Activated CD4-positive, alpha-beta T cell treated with anti-CD3 and anti-CD28 coated beads for 36 hours (primary cell): ENCODE measurements around the gene PLXDC1. TPM values are rescaled to one million over a fixed set of nuclear protein-coding genes. Genes with fewer than 3 reads are reported as not detected.
"Not testable (repeated sequence)": the region's sequence is repeated elsewhere in the genome, so short reads cannot be mapped to it uniquely, and the experiment has no call there.

ENCODE experiments used
- ATAC-seq: fragments of 200-7000 bp; cut with Tn5 transposase; one replicate; pipeline ENCODE4 v1.10.0; 2021; ENCODE audit warnings: mild to moderate bottlenecking, moderate library complexity
- CTCF ChIA-PET: fragments of 350-600 bp; sonication (Branson Sonifier 250); formaldehyde crosslinking; loops from one replicate; lab custom pipeline; 2021; ENCODE audit warnings: antibody characterized with exemption; lab: Charles Lee
- POLR2A ChIA-PET: fragments of 350-600 bp; sonication (Branson Sonifier 250); formaldehyde crosslinking; loops from one replicate; lab custom pipeline; 2021; ENCODE audit warnings: antibody characterized with exemption, inconsistent platforms; lab: Charles Lee
- DNase-seq: peaks from one replicate; pipeline ENCODE4 v3.0.0-alpha.2; 2020
- H3K27ac Mint-ChIP-seq: one replicate; pipeline ENCODE4 v1.8.0; 2021; ENCODE audit warnings: mixed read lengths
- H3K27me3 Mint-ChIP-seq: one replicate; pipeline ENCODE4 v1.8.0; 2021; ENCODE audit warnings: mixed read lengths
- H3K36me3 Mint-ChIP-seq: one replicate; pipeline ENCODE4 v1.8.0; 2021; ENCODE audit warnings: low read depth, mixed read lengths
- H3K4me1 Mint-ChIP-seq: one replicate; pipeline ENCODE4 v1.8.0; 2021; ENCODE audit warnings: mixed read lengths
- H3K4me3 Mint-ChIP-seq: one replicate; pipeline ENCODE4 v1.8.0; 2021; ENCODE audit warnings: mild to moderate bottlenecking, moderate library complexity, mixed read lengths
- H3K9me3 Mint-ChIP-seq: one replicate; pipeline ENCODE4 v1.8.0; 2021; ENCODE audit warnings: low read depth, mixed read lengths
- intact Hi-C, 2 experiments: fragments of 100-400 bp; cut with DNase I in 1 of 2; cut with micrococcal nuclease in 1 of 2; formaldehyde crosslinking; loops; one replicate each; pipeline versions ENCODE4 v1.14.2 to v1.15.1; 2022 to 2024; cut with DNase I, micrococcal nuclease
- total RNA-seq, 2 experiments: library from RNA; stranded (reverse); gene quantifications; one replicate each; pipeline ENCODE4 v1.2.3, GENCODE V29; 2021

PLXDC1 gene
- total RNA-seq, 2 experiments from 2014 or later: 1.2 to 2.4 TPM

DNA sequence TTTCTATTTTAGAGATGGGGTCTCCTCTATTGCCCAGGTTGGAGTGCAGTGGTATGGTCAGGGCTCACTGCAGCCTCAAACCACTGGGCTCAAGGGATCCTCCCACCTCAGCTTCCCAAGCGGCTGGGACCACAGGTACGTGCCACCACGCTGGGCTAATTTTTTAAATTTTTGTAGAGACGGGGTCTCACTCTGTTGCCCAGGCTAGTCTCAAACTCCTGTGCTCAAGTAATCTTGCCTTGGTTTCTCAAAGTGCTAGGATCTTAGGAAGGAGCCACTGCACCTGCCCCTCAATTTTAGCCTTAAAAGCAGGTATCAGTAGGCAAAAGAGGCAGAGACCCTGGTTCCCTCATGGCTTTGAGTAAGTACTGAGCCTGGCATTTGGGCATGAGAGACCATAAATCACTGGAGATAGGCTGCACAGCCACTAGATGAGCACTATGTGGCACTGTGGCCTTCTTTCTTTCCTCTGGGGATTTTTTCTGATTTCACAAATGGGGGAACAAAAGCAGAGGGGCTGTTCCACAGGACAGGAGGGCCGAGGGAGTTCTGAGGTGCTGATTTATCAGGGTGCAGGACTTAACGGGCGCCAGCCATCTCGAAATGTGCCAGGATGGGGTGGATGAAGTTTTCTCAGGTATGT, 82.2 kb downstream of the PLXDC1 start:
- no peaks in the 10 kb centered on the region for H3K36me3 Mint-ChIP-seq
- peak; percentile 27 for DNase-seq
- H3K27ac Mint-ChIP-seq: no peak overlapping the region
- H3K4me3 Mint-ChIP-seq: no peak overlapping the region
- ChIA-PET POLR2A (no interaction called here), CTCF (interaction anchor here (0.8 to 1.5 kb wide), 3 partner anchors 9 to 85 kb away, joined by 3 read pairs; no protein-coding TSS in a partner anchor)
- intact Hi-C loops: loop anchor here (1.0 kb wide), 1 partner anchor 84 kb away; no protein-coding TSS in a partner anchor
- H3K9me3 Mint-ChIP-seq: no peaks in the 10 kb centered on the region
- H3K4me1 Mint-ChIP-seq: peaks cover 4% of the 10 kb centered on the region
- no peaks in the 10 kb centered on the region for H3K27me3 Mint-ChIP-seq
- ATAC-seq: peak; percentile 83

DNA sequence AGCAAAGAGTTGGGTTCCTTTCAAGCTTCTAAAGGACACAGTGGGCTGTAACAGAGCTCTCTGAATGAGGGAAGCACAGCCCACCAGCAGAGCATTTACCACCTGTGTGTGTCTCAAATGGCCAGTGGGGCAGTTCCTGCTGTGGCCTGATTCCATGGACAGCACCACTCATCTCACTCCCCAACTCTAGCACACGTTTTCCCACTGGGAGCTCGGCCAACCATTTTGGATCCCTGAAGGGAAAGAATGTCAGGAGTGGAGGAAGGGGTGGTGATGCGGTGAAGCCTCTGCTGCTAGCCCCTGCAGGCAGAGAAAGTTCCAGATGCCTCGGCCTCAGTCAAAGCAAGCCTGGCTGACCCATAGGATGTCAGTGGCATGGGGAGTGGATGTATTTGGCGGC, 86.6 kb downstream of the PLXDC1 start:
- peaks cover 12% of the 10 kb centered on the region for H3K4me1 Mint-ChIP-seq
- DNase-seq (no peak), ATAC-seq (no peak)
- ChIA-PET CTCF (interaction anchor here (0.5 to 3.8 kb wide), 3 partner anchors 88 to 206 kb away, joined by 3 to 14 read pairs (median 3); partner anchors contain the start of gene PLXDC1), POLR2A (no interaction called here)
- H3K27me3 Mint-ChIP-seq: no peaks in the 10 kb centered on the region
- H3K4me3 Mint-ChIP-seq: no peak overlapping the region
- intact Hi-C loops: no loop called here
- H3K36me3 Mint-ChIP-seq: no peaks in the 10 kb centered on the region
- no peak overlapping the region for H3K27ac Mint-ChIP-seq
- no peaks in the 10 kb centered on the region for H3K9me3 Mint-ChIP-seq

DNA sequence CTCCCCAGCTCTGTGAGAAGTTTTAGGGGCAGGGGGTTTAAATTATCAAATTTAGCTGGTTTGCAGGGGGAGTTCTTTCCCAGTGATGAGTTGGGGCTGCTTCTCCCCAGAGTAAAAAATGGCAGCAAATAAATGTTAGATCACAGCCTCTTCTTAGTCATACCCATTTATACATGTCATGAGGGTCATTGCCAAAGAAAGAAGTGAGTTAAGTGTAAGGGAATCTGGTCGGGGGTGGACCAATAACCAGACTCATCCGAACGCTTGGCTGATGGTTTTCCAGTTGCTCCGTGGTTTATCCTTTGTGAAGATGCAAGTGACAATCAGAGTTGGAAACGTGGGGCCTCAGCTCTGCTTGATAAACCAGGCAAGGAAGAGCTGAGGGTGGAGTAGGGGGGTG, 87.1 kb downstream of the PLXDC1 start:
- H3K27ac Mint-ChIP-seq: no peak overlapping the region
- POLR2A ChIA-PET: no interaction called here
- H3K9me3 Mint-ChIP-seq: no peaks in the 10 kb centered on the region
- CTCF ChIA-PET: interaction anchor here (0.5 to 3.8 kb wide), 5 partner anchors 81 to 206 kb away, joined by 3 to 14 read pairs (median 3); partner anchors contain the start of gene PLXDC1
- H3K27me3 Mint-ChIP-seq: no peaks in the 10 kb centered on the region
- no peaks in the 10 kb centered on the region for H3K36me3 Mint-ChIP-seq
- peaks cover 11% of the 10 kb centered on the region for H3K4me1 Mint-ChIP-seq
- intact Hi-C loops: no loop called here
- DNase-seq (no peak), ATAC-seq (no peak)
- no peak overlapping the region for H3K4me3 Mint-ChIP-seq

DNA sequence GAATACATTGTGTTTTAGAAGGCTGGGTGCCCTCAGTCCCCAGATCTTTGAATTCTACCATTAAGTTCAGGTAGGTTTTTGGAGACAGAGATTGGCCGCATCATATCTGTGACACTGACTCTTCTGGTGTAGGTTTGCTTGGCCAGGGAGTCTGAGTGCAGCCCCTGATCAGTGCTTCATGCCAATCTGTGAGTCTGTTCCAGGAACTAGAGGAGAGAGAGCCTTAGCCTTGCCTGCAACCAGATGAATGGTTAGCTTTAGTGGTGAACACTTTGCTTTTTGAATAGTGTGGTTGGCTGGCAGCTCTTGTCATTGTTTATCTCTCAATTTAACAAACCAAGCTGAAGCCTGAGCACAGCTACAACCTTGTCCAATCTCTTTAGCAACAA, 87.8 kb downstream of the PLXDC1 start:
- no peak overlapping the region for H3K4me3 Mint-ChIP-seq
- intact Hi-C loops: no loop called here
- no peaks in the 10 kb centered on the region for H3K9me3 Mint-ChIP-seq
- POLR2A ChIA-PET: no interaction called here
- H3K4me1 Mint-ChIP-seq: peaks cover 11% of the 10 kb centered on the region
- ATAC-seq (no peak), DNase-seq (no peak)
- no peaks in the 10 kb centered on the region for H3K27me3 Mint-ChIP-seq
- no peaks in the 10 kb centered on the region for H3K36me3 Mint-ChIP-seq
- CTCF ChIA-PET: interaction anchor here (1.0 to 1.5 kb wide), 4 partner anchors 81 to 176 kb away, joined by 3 to 6 read pairs (median 3); no protein-coding TSS in a partner anchor
- H3K27ac Mint-ChIP-seq: no peak overlapping the region

DNA sequence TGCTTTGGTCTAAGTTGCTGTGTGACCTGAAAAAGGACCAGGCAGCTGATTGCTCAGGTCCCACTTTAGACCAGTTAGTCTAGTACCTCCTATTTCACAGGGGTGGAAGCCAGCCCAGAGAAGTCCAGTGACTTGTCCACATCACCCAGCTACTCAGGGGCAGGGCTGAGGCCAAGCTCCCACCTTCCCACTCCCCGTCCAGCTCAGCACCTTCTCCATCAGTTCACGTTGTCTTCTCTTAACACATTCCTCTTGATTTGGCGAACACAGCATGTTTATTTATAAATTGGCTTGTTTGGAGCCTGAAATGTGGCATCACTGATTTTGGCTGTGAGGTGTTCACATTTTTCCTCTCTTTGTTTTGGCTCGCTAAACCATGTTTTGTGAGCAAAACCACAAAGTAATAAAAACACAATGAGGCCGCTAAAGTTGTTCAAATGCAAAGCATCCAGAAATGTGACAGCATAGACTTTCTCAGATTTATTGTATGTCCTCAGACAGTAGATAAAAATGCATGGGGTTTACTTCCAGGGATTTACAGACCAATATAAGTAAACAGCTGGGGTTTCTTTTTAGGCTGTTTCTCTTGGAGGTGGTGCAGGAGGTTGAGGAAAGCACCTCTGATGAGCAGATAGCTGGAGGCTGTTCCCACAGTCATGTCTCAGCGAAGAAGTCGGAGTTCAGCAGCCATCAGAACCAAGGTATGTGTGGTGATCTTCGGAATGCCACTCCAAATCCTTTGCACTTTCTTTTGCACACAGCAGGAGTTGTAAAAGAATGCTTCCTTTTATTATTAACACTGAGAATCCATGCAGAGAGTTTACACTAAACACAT, 88.4 kb downstream of the PLXDC1 start:
- intact Hi-C loops: no loop called here
- Mint-ChIP-seq H3K4me3 (no peak overlapping the region), H3K4me1 (peaks cover 11% of the 10 kb centered on the region), H3K27me3 (no peaks in the 10 kb centered on the region), H3K27ac (no peak overlapping the region), H3K9me3 (no peaks in the 10 kb centered on the region), H3K36me3 (no peaks in the 10 kb centered on the region)
- ATAC-seq: no peak
- ChIA-PET POLR2A (no interaction called here), CTCF (interaction anchor here (1.2 to 1.5 kb wide), 3 partner anchors 80 to 102 kb away, joined by 3 to 6 read pairs (median 3); no protein-coding TSS in a partner anchor)
- DNase-seq: no peak

DNA sequence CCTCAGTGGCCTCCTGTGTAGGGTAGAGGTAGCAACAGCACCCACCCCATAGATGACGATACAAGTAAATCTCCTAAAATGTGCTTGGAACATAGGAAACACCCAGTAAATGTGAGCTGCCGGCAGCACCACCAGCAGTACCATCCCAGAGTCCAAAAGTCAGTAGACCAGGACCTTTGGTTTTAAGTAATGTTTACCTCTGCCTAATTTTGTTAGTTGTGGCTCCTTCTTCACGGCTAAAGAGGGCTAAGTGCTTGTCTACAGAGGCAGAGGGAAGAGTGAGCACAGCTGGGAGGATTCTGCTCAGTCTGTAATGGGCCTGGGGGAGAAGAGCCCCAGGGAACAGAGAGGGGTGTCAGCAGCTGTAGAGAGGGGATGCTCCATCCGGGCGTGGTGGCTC, 92.9 kb downstream of the PLXDC1 start:
- Mint-ChIP-seq H3K27me3 (no peaks in the 10 kb centered on the region), H3K27ac (no peak overlapping the region), H3K4me3 (no peak overlapping the region), H3K4me1 (peaks cover 22% of the 10 kb centered on the region), H3K9me3 (no peaks in the 10 kb centered on the region), H3K36me3 (no peaks in the 10 kb centered on the region)
- POLR2A ChIA-PET: no interaction called here
- no peak for ATAC-seq
- CTCF ChIA-PET: interaction anchor here (1.3 to 2.1 kb wide), 2 partner anchors 75 to 94 kb away, joined by 5 to 9 read pairs; no protein-coding TSS in a partner anchor
- no peak for DNase-seq
- intact Hi-C loops: loop anchor here in 1 of 2 experiments (5.0 kb wide), 1 partner anchor 76 kb away; no protein-coding TSS in a partner anchor

DNA sequence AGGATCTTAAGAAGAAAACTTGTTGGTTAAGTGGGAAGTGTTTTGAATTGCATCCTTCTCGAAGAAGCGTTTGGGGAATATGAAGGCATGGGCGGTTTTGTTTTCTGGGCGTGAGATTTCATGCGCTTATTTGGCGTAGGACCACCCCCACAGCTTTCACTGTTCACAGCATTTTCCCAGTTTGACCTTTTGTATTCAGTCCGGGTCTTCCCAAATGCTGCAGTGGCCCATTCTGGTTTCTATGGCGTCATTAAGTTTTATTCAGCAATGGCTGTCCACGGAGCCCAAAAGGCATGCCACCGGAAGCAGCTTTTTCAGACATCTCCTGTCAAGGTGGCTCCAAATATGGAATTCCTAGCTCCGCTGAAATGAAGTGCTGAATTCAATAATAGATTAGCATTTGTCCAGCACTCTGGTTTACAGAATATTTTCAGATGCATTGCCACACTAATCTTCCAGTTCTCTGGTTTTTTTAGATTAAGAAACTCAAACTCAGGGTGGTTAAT, 93.7 kb downstream of the PLXDC1 start:
- CTCF ChIA-PET: interaction anchor here (1.2 to 2.1 kb wide), 3 partner anchors 65 to 95 kb away, joined by 3 to 9 read pairs (median 5); no protein-coding TSS in a partner anchor
- intact Hi-C loops: loop anchor here in 1 of 2 experiments (1.0 to 5.0 kb wide), 4 partner anchors 75 to 204 kb away; partner anchors contain the start of genes CACNB1 and RPL23

DNA sequence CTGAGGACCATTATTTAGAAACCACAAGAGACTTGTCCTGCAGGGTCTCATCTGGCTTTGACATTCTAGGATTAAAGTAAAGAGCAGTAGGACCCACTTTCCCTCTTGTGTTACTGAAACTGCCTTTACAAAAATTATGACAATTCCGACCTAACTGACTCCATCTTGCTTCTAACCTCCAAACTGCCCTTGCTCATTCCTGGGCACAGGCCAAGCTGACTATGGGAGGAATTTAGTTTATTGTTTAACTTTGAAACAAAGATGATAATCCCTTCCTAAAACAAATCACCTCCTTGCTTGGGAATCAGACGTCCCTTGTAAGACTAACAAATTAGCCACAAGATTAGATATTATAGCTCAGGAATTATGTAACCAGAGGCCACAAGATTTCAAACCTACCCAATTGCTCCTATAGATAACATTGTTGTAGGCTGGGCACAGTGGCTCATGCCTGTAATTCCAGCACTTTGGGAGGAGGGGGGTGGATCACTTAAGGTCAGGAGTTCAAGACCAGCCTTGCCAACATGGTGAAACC, 97.3 kb downstream of the PLXDC1 start:
- H3K4me3 Mint-ChIP-seq: no peak overlapping the region
- H3K27me3 Mint-ChIP-seq: no peaks in the 10 kb centered on the region
- ChIA-PET CTCF (interaction anchor here (0.7 to 1.5 kb wide), 2 partner anchors 12 to 71 kb away, joined by 3 to 5 read pairs; no protein-coding TSS in a partner anchor), POLR2A (no interaction called here)
- no peak for ATAC-seq
- intact Hi-C loops: no loop called here
- peaks cover 11% of the 10 kb centered on the region for H3K4me1 Mint-ChIP-seq
- H3K36me3 Mint-ChIP-seq: no peaks in the 10 kb centered on the region
- DNase-seq: no peak
- no peaks in the 10 kb centered on the region for H3K9me3 Mint-ChIP-seq
- no peak overlapping the region for H3K27ac Mint-ChIP-seq

More for the DNA sequence above, 93.7 kb downstream of the PLXDC1 start:
- no peak for DNase-seq
- POLR2A ChIA-PET: no interaction called here
- Mint-ChIP-seq H3K4me1 (peaks cover 15% of the 10 kb centered on the region), H3K27me3 (no peaks in the 10 kb centered on the region), H3K27ac (no peak overlapping the region), H3K4me3 (peak overlapping the region; percentile 67), H3K9me3 (no peaks in the 10 kb centered on the region), H3K36me3 (no peaks in the 10 kb centered on the region)
- ATAC-seq: no peak

DNA sequence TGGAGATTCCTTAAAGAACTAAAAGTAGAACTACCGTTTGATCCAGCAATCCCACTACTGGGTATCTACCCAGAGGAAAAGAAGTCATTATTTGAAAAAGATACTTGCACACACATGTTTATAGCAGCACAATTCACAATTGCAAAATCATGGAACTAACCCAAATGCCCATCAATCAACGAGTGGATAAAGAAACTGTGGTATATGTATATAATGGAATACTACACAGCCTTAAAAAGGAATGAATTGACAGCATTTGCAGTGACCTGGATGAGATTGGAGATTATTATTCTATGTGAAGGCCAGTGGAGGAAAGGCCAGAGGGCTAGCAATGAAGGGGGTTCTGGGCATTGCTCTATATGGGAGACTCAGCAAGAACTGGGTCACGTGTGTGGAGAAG, 99.0 kb downstream of the PLXDC1 start:
- H3K27me3 Mint-ChIP-seq, H3K9me3 Mint-ChIP-seq, ATAC-seq, CTCF ChIA-PET, intact Hi-C loops, H3K4me3 Mint-ChIP-seq, DNase-seq, H3K36me3 Mint-ChIP-seq, POLR2A ChIA-PET, H3K4me1 Mint-ChIP-seq, H3K27ac Mint-ChIP-seq: not testable (repeated sequence)

DNA sequence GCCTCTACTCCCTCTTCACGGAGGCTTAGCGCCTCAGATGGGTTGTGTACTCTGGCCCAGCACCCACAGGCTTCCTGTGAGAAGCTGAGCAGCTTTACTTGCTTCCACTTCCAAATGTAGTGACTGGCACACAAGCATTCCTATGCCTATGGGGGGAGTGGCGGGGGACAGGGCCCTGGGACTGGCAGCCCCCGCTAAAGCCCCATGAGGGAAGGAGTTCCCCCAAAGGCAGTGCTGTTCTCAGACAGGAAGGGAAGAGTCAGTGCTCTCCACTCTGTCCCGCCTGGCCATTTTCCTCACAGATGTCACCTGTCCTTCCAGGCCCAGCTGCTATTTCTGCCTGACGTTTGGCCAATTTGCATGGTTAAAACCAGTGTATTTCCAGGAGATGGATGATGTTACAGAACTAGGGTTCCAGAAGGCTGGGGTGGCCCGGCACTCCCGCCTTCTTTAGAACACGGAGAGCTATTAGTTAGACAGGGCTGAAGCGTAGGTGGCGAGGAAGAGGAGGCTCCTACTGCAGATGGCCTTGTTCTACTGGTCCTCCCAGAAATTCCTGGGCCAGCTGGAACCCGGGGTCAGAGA, 100.3 kb downstream of the PLXDC1 start:
- intact Hi-C loops: no loop called here

More for the DNA sequence above, 100.3 kb downstream of the PLXDC1 start:
- Mint-ChIP-seq H3K27ac (no peak overlapping the region), H3K27me3 (no peaks in the 10 kb centered on the region), H3K36me3 (peaks cover 5% of the 10 kb centered on the region), H3K4me1 (no peaks in the 10 kb centered on the region), H3K9me3 (peaks cover 17% of the 10 kb centered on the region), H3K4me3 (no peak overlapping the region)
- DNase-seq (no peak), ATAC-seq (no peak)
- CTCF ChIA-PET: no interaction called here
- POLR2A ChIA-PET: no interaction called here
